ENCODE data around the gene PARVG. TPM values are rescaled to one million over a fixed set of nuclear protein-coding genes. Genes with fewer than 3 reads are reported as not detected.

PARVG gene
- total RNA-seq, 1 experiment from 2014 or later, result 1.3 TPM

DNA sequence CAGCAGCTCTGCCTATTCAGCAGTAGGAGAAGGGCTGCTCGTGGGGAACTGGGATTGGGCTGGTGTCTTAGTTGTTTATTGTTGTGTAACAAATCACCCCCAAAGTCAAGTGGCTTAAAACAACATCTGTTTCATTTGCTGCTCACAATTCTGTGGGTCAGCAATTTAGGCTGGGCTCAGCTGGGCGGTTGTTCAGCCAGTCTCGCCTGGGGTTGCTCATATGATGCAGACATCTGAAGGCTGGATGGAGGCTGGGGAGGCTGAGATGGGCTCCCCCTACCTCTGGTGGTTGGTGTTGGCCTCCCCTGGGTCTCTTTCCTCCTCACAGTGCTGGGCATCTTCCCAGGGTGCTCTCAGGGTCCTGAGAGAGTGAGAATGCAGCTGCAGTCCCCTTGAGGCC is 43.3 kb upstream of the PARVG start:
- no peaks in the 10 kb centered on the region for H4K20me1 ChIP-seq (ENCODE audit: control insufficient read depth, insufficient read depth, insufficient read length)
- no peaks in the 10 kb centered on the region for H3K23me2 ChIP-seq (ENCODE audit: insufficient read length, low read depth, low read length, poor library complexity, severe bottlenecking)
- no peak overlapping the region for H3K23ac ChIP-seq (ENCODE audit: insufficient read length, low read depth, low read length)
- H3K14ac ChIP-seq (ENCODE audit: insufficient read depth, low read length), result no peak overlapping the region
- no peak overlapping the region for H3K4ac ChIP-seq (ENCODE audit: low read depth, low read length)
- Mint-ChIP-seq H3K4me1 (peaks cover 7 to 12% of the 10 kb centered on the region in 2 experiments), H3K36me3 (ENCODE audit: insufficient read depth in 1 of 3, low read depth in 3 of 3) (peaks cover 25 to 38% (median 34%) of the 10 kb centered on the region in 3 experiments), H3K27me3 (ENCODE audit: low read depth) (no peaks in the 10 kb centered on the region; the same call in 1 of the 2 replicates), H3K4me3 (no peak overlapping the region), H3K27ac (no peak overlapping the region), H3K9me3 (peaks cover 27 to 34% of the 10 kb centered on the region in 2 experiments)
- no peak overlapping the region for H4K8ac ChIP-seq (replicated peaks; ENCODE audit: insufficient read length, low read depth, low read length)
- no peak overlapping the region for H2BK15ac ChIP-seq (ENCODE audit: low read depth, low read length)
- no peak overlapping the region for H4K5ac ChIP-seq (ENCODE audit: insufficient read length, low read depth, low read length)
- no peak overlapping the region for H2BK20ac ChIP-seq (ENCODE audit: low read depth, low read length, poor library complexity, severe bottlenecking)
- no peak overlapping the region for H2BK5ac ChIP-seq (ENCODE audit: insufficient read length, low read length)
- H2AFZ ChIP-seq (ENCODE audit: low read length), result no peak overlapping the region
- DNase-seq, result no peak
- H3K79me1 ChIP-seq (ENCODE audit: insufficient read depth, low read depth, low read length, poor library complexity, severe bottlenecking), result no peaks in the 10 kb centered on the region
- H3K9ac ChIP-seq (ENCODE audit: extremely low read depth, insufficient read length, low read length), result no peak overlapping the region
- H2BK120ac ChIP-seq (ENCODE audit: low read depth, low read length, poor library complexity, severe bottlenecking), result no peak overlapping the region
- no peaks in the 10 kb centered on the region for H3K79me2 ChIP-seq (ENCODE audit: insufficient read depth, low read length)
- peaks cover 22% of the 10 kb centered on the region for H3K9me3 ChIP-seq (ENCODE audit: control insufficient read depth, low read depth, low read length)
- H3K27me3 ChIP-seq (ENCODE audit: insufficient read depth, low read length), result no peaks in the 10 kb centered on the region
- TF ChIP-seq, protein P1, sequence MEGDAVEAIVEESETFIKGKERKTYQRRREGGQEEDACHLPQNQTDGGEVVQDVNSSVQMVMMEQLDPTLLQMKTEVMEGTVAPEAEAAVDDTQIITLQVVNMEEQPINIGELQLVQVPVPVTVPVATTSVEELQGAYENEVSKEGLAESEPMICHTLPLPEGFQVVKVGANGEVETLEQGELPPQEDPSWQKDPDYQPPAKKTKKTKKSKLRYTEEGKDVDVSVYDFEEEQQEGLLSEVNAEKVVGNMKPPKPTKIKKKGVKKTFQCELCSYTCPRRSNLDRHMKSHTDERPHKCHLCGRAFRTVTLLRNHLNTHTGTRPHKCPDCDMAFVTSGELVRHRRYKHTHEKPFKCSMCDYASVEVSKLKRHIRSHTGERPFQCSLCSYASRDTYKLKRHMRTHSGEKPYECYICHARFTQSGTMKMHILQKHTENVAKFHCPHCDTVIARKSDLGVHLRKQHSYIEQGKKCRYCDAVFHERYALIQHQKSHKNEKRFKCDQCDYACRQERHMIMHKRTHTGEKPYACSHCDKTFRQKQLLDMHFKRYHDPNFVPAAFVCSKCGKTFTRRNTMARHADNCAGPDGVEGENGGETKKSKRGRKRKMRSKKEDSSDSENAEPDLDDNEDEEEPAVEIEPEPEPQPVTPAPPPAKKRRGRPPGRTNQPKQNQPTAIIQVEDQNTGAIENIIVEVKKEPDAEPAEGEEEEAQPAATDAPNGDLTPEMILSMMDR (conservative IDR thresholded peaks at IDR 0.05), result no peak
- H3K27ac ChIP-seq (ENCODE audit: insufficient read length, low read depth, low read length), result no peak overlapping the region
- WGBS (ENCODE audit: extremely low coverage, insufficient read length, low lambda C conversion rate), result no CpG with 5 or more reads among the region's 3 CpGs
- peaks cover 2% of the 10 kb centered on the region for H3K4me1 ChIP-seq (ENCODE audit: insufficient read depth, low read length)
- no peak overlapping the region for H3K56ac ChIP-seq (ENCODE audit: insufficient read length, low read depth, low read length)
- H4K91ac ChIP-seq (ENCODE audit: insufficient read length, low read depth, low read length), result no peak overlapping the region
- no peak overlapping the region for H3K4me2 ChIP-seq (ENCODE audit: insufficient read depth, insufficient read length, low read length)
- no peak overlapping the region for H2AK5ac ChIP-seq (ENCODE audit: insufficient read length, low read length)
- H3K18ac ChIP-seq (ENCODE audit: insufficient read length, low read depth, low read length), result no peak overlapping the region
- H3T11ph ChIP-seq (ENCODE audit: low read length), result no peak overlapping the region
- H2BK12ac ChIP-seq (ENCODE audit: insufficient read length, low read depth, low read length), result no peak overlapping the region

All from H9 (cell line).